Loucy (cell line): ENCODE measurements around the gene S1PR4.
"Not testable (repeated sequence)": the region's sequence is repeated elsewhere in the genome, so short reads cannot be mapped to it uniquely, and the experiment has no call there.

Source experiments
- H2AFZ ChIP-seq: fragments of 200-600 bp; sonication (generic); 2 replicates; pipeline ENCODE4 v1.6.0; 2016; ENCODE audit warnings: antibody characterized with exemption, mild to moderate bottlenecking, low read length, moderate library complexity
- H3F3A ChIP-seq: fragments of 200-600 bp; 2 replicates; pipeline ENCODE4 v1.6.0; 2016; ENCODE audit warnings: antibody characterized with exemption, low read depth, mild to moderate bottlenecking
- H3K27me3 ChIP-seq: fragments of 200-600 bp; sonication (generic); 2 replicates; pipeline ENCODE4 v1.6.1; 2014; ENCODE audit warnings: low read length, mild to moderate bottlenecking; ENCODE audit not compliant: insufficient read depth, poor library complexity, severe bottlenecking
- H3K36me3 ChIP-seq: fragments of 200-600 bp; sonication (generic); 2 replicates; pipeline ENCODE4 v1.6.1; 2016; ENCODE audit warnings: low read length; ENCODE audit not compliant: insufficient read depth
- H3K4me1 ChIP-seq: fragments of 200-600 bp; sonication (generic); 2 replicates; pipeline ENCODE4 v1.5.1; 2014; ENCODE audit warnings: low read length, mild to moderate bottlenecking; ENCODE audit not compliant: insufficient read depth, poor library complexity, severe bottlenecking
- H3K4me2 ChIP-seq: fragments of 200-600 bp; sonication (generic); 2 replicates; pipeline ENCODE4 v1.6.0; 2014; ENCODE audit warnings: antibody characterized with exemption, low read length, low read depth, mild to moderate bottlenecking; ENCODE audit not compliant: poor library complexity, severe bottlenecking
- H3K4me3 ChIP-seq: fragments of 200-600 bp; sonication (generic); 2 replicates; pipeline ENCODE4 v1.5.1; 2014; ENCODE audit warnings: low read length, mild to moderate bottlenecking, mixed read lengths; ENCODE audit not compliant: poor library complexity, severe bottlenecking
- H3K79me2 ChIP-seq: fragments of 200-600 bp; sonication (generic); 2 replicates; pipeline ENCODE4 v1.6.1; 2014; ENCODE audit warnings: low read length; ENCODE audit not compliant: insufficient read depth
- H3K9ac ChIP-seq: fragments of 200-600 bp; sonication (generic); 2 replicates; pipeline ENCODE4 v1.6.0; 2014; ENCODE audit warnings: mild to moderate bottlenecking, low read depth, low read length, moderate library complexity; ENCODE audit not compliant: poor library complexity, severe bottlenecking
- H3K9me2 ChIP-seq: fragments of 200-600 bp; sonication (generic); replicated peaks from 2 replicates; pipeline ENCODE4 v1.6.1; 2016; ENCODE audit warnings: low read depth, low read length, mixed read lengths
- H3K9me3 ChIP-seq: fragments of 200-600 bp; sonication (generic); 2 replicates; pipeline ENCODE4 v1.6.1; 2014; ENCODE audit warnings: mild to moderate bottlenecking, antibody characterized with exemption, low read length, low read depth; ENCODE audit not compliant: insufficient read depth
- H4K20me1 ChIP-seq: fragments of 200-600 bp; sonication (generic); 2 replicates; pipeline ENCODE4 v1.6.0; 2014; ENCODE audit warnings: antibody characterized with exemption, low read length, mild to moderate bottlenecking; ENCODE audit not compliant: insufficient read depth, poor library complexity, severe bottlenecking
- CTCF ChIP-seq: fragments of 200-600 bp; sonication (generic); conservative IDR thresholded peaks from 2 replicates; pipeline ENCODE4 v1.5.1; 2014; ENCODE audit warnings: mild to moderate bottlenecking, antibody characterized with exemption, low read length
- EZH2phosphoT487 ChIP-seq: fragments of 200-600 bp; IDR thresholded peaks from 2 replicates; pipeline ENCODE4 v1.6.1; 2018; ENCODE audit warnings: antibody characterized with exemption, mild to moderate bottlenecking, moderate library complexity, borderline replicate concordance

Gene S1PR4

GRCh38 chr19:3213159-3213558, 34.6 kb downstream of the S1PR4 start:
- Histone ChIP-seq H3K9me2 (no peaks in the 10 kb centered on the region), H3K27me3 (no peaks in the 10 kb centered on the region), H4K20me1 (no peaks in the 10 kb centered on the region), H3K4me2 (no peak overlapping the region), H3K9me3 (no peaks in the 10 kb centered on the region), H3K79me2 (no peaks in the 10 kb centered on the region), H3K36me3 (no peaks in the 10 kb centered on the region), H3K4me1 (no peaks in the 10 kb centered on the region), H3F3A (no peaks in the 10 kb centered on the region), H2AFZ (no peak overlapping the region), H3K9ac (no peak overlapping the region), H3K4me3 (no peak overlapping the region)
- TF ChIP-seq EZH2phosphoT487 (no peak), CTCF (no peak)

GRCh38 chr19:3216874-3217273, 38.3 kb downstream of the S1PR4 start:
- Histone ChIP-seq H3K27me3 (no peaks in the 10 kb centered on the region), H4K20me1 (no peaks in the 10 kb centered on the region), H3K4me1 (no peaks in the 10 kb centered on the region), H3K36me3 (no peaks in the 10 kb centered on the region), H2AFZ (no peak overlapping the region), H3K9me2 (no peaks in the 10 kb centered on the region), H3K4me2 (no peak overlapping the region), H3K4me3 (no peak overlapping the region), H3K9ac (no peak overlapping the region), H3F3A (no peaks in the 10 kb centered on the region), H3K79me2 (no peaks in the 10 kb centered on the region), H3K9me3 (no peaks in the 10 kb centered on the region)
- no peak for TF ChIP-seq EZH2phosphoT487
- no peak for TF ChIP-seq CTCF

GRCh38 chr19:3220576-3220975, 42.0 kb downstream of the S1PR4 start:
- Histone ChIP-seq H3K9ac (no peak overlapping the region), H3K4me2 (no peak overlapping the region), H3K27me3 (no peaks in the 10 kb centered on the region), H3K9me2 (no peaks in the 10 kb centered on the region), H3K4me1 (no peaks in the 10 kb centered on the region), H2AFZ (no peak overlapping the region), H3K79me2 (no peaks in the 10 kb centered on the region), H3K9me3 (no peaks in the 10 kb centered on the region), H4K20me1 (no peaks in the 10 kb centered on the region), H3K4me3 (no peak overlapping the region), H3K36me3 (no peaks in the 10 kb centered on the region), H3F3A (no peaks in the 10 kb centered on the region)
- TF ChIP-seq CTCF: no peak
- no peak for TF ChIP-seq EZH2phosphoT487

GRCh38 chr19:3221576-3221975, 43.0 kb downstream of the S1PR4 start:
- H3F3A ChIP-seq, H3K4me3 ChIP-seq, H3K79me2 ChIP-seq, H3K36me3 ChIP-seq, H2AFZ ChIP-seq, H3K9me3 ChIP-seq, H3K4me2 ChIP-seq, H3K9me2 ChIP-seq, H3K4me1 ChIP-seq, H4K20me1 ChIP-seq, H3K27me3 ChIP-seq, H3K9ac ChIP-seq: not testable (repeated sequence)
